Fibroblast of lung (primary cell): ENCODE results near the gene NOL4L.

Experiments used
- CTCF ChIP-seq, 2 donors: IDR thresholded peaks in 1 of 2; conservative IDR thresholded peaks in 1 of 2; 1 replicate in 1 of 2; 2 replicates in 1 of 2; pipeline ENCODE4 v1.5.1; 2011 to 2012; ENCODE audit warnings: low read length in 2 of 2, control low read depth in 1 of 2, inconsistent platforms in 1 of 2, low read depth in 1 of 2, mild to moderate bottlenecking in 1 of 2
- EZH2 ChIP-seq: IDR thresholded peaks from 2 replicates; pipeline ENCODE4 v1.5.1; 2012; ENCODE audit warnings: low read length, control low read depth, mild to moderate bottlenecking; ENCODE audit errors: missing control alignments

GRCh38 chr20:32538526-32538939, 46.6 kb downstream of the NOL4L start:
- TF ChIP-seq CTCF (conservative IDR thresholded peaks at IDR 0.05 in 1 of 2, IDR thresholded peaks at IDR 0.05 in 1 of 2; ENCODE audit: low read depth in 1 of 2, low read length in 2 of 2), result no peak
- no peak for TF ChIP-seq EZH2
